GM21528 (cell line): ENCODE data around the gene XKRX.

Experiments used
- ATAC-seq: cut with Tn5 transposase; IDR thresholded peaks from one replicate; pipeline ENCODE4 v1.9.1; 2021; ENCODE audit warnings: mild to moderate bottlenecking, moderate library complexity; ENCODE audit not compliant: unreplicated experiment, low FRiP score

XKRX gene

GRCh38 chrX:100904433-100904832, 24.3 kb downstream of the XKRX start:
- no peak for ATAC-seq

GRCh38 chrX:100895365-100896075, 33.2 kb downstream of the XKRX start:
- no peak for ATAC-seq

- ATAC-seq: no peak
Measured at GRCh38 chrX:100883654-100884053, 45.1 kb downstream of the XKRX start.

GRCh38 chrX:100880368-100880767, 48.3 kb downstream of the XKRX start:
- ATAC-seq: no peak

- no peak for ATAC-seq
Measured at GRCh38 chrX:100874325-100874724, 54.4 kb downstream of the XKRX start, which contains the start of gene NOX1. TSS of gene NOX1 (minus strand) at chrX:100874359. CDS start at chrX:100874139, 220 bp downstream.

GRCh38 chrX:100871594-100872560, 56.8 kb downstream of the XKRX start:
- no peak for ATAC-seq

- no peak for ATAC-seq
Measured at GRCh38 chrX:100870527-100870926, 58.2 kb downstream of the XKRX start.

GRCh38 chrX:100868273-100868672, 60.4 kb downstream of the XKRX start:
- no peak for ATAC-seq

GRCh38 chrX:100864657-100865391, 63.9 kb downstream of the XKRX start:
- ATAC-seq: no peak
